Uterus (tissue), 2 donors: ENCODE data around the gene WDR59.

Experiments
- CTCF ChIP-seq, 4 experiments: fragments of 200-600 bp in 2 of 4; fragments of 450-650 bp in 2 of 4; sonication (generic) in 2 of 4; IDR thresholded peaks; one replicate each; pipeline ENCODE4 v1.5.1; 2016 to 2019; ENCODE audit warnings: antibody characterized with exemption in 4 of 4, mild to moderate bottlenecking in 2 of 4, moderate library complexity in 1 of 4
- POLR2A ChIP-seq, 2 donors: fragments of 450-650 bp; IDR thresholded peaks; one replicate each; pipeline ENCODE4 v1.6.1; 2016; ENCODE audit warnings: antibody characterized with exemption in 2 of 2, mild to moderate bottlenecking in 1 of 2, moderate library complexity in 1 of 2

GRCh38 chr16:75023009-75023408 is 38.1 kb upstream of the WDR59 start:
- no peak for TF ChIP-seq CTCF (IDR thresholded peaks at IDR 0.05)
- no peak for TF ChIP-seq POLR2A (IDR thresholded peaks at IDR 0.05)
